Effector memory CD4-positive, alpha-beta T cell (primary cell): ENCODE measurements around the gene SYT1.

ENCODE experiments used
- DNase-seq, 3 donors: peaks; one replicate each; pipeline ENCODE4 v3.0.0-alpha.2; 2020
- H3K27ac ChIP-seq: 2 replicates; pipeline ENCODE4 v1.7.0; 2013; ENCODE audit warnings: mild to moderate bottlenecking, low read length, moderate library complexity; ENCODE audit not compliant: insufficient read depth, poor library complexity, severe bottlenecking
- H3K27me3 ChIP-seq: replicated peaks from 2 replicates; pipeline ENCODE4 v1.7.0; 2013; ENCODE audit warnings: mild to moderate bottlenecking, low read length; ENCODE audit not compliant: insufficient read depth, control insufficient read depth, poor library complexity, severe bottlenecking
- H3K36me3 ChIP-seq: 2 replicates; pipeline ENCODE4 v1.7.0; 2013; ENCODE audit warnings: mild to moderate bottlenecking, low read length, moderate library complexity; ENCODE audit not compliant: control insufficient read depth, insufficient read depth
- H3K4me1 ChIP-seq: 2 replicates; pipeline ENCODE4 v1.7.0; 2013; ENCODE audit warnings: low read length, mild to moderate bottlenecking; ENCODE audit not compliant: control insufficient read depth, insufficient read depth, poor library complexity, severe bottlenecking
- H3K4me3 ChIP-seq: 2 replicates; pipeline ENCODE4 v1.7.0; 2013; ENCODE audit warnings: low read length, low read depth, mild to moderate bottlenecking; ENCODE audit not compliant: insufficient read depth, poor library complexity, severe bottlenecking
- H3K9me3 ChIP-seq: 2 replicates; pipeline ENCODE4 v1.7.0; 2013; ENCODE audit warnings: mild to moderate bottlenecking, low read length, moderate library complexity; ENCODE audit not compliant: control insufficient read depth

The SYT1 gene

GRCh38 chr12:79067977-79068376 is 203.4 kb downstream of the SYT1 start:
- DNase-seq, result no peak
- Histone ChIP-seq H3K4me1 (no peaks in the 10 kb centered on the region), H3K9me3 (no peaks in the 10 kb centered on the region), H3K27me3 (no peaks in the 10 kb centered on the region), H3K27ac (no peak overlapping the region), H3K4me3 (no peak overlapping the region), H3K36me3 (no peaks in the 10 kb centered on the region)

DNA sequence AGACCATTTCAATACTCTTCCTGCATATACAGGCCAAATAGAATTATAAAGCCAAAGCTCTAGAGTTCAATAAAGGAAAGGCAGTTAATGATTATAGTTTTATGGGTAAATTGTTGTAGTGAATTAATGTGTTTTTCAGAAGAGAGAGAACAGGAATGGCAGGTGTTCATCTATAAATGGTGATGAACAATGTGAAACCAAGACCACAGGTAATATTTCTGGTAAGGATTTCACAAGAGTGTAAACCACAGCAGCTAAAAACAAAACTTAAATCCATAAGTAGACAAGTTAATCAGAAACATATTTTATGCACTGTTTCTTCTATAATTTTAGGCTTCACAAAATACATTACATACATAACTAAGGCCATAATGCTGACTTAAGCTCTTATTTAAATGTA is 204.4 kb downstream of the SYT1 start:
- Histone ChIP-seq H3K27me3 (no peaks in the 10 kb centered on the region), H3K4me3 (no peak overlapping the region), H3K9me3 (no peaks in the 10 kb centered on the region), H3K36me3 (no peaks in the 10 kb centered on the region), H3K4me1 (no peaks in the 10 kb centered on the region), H3K27ac (no peak overlapping the region)
- no peak for DNase-seq

DNA sequence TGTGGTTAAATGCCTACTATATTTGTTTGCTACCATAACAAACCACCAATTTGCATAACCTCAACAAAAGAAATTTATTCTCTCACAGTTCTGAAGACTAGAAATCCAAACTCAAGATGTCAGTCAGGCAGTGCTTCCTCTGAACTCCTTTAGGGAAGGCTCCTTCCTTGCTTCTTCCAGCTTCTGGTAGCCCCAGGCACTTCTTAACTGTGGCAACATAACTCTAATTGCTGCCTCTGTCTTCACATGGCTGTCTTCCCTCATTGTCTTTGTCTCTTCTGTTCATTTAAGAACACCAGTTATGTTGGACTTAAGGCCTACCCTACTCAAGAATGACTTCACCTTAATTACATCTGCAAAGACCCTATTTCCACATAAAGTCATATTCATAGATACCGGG is 206.9 kb downstream of the SYT1 start:
- no peak overlapping the region for H3K4me3 ChIP-seq
- H3K4me1 ChIP-seq, result no peaks in the 10 kb centered on the region
- DNase-seq, result no peak
- H3K9me3 ChIP-seq, result no peaks in the 10 kb centered on the region
- no peak overlapping the region for H3K27ac ChIP-seq
- H3K36me3 ChIP-seq, result no peaks in the 10 kb centered on the region
- H3K27me3 ChIP-seq, result no peaks in the 10 kb centered on the region

DNA sequence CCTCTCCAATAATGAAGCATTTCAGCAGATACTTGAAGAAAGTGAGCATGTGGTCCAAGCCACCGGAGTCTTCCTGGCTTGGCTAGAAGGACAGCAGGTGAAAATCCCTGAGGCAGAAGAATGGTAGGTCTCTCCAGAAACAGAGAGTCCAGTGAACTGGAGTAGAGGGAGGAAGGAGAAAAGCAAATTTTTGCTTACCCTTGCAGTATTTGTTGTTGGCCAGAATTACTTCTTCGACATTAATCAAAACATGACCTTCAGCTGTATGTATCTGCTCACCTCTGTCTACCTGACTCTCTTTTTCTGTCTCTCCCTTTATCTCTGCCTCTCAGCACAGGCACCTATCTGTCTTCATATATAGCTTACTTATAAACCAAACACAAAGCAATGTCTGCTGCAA is 208.9 kb downstream of the SYT1 start:
- no peak for DNase-seq
- H3K27me3 ChIP-seq, result no peaks in the 10 kb centered on the region

GRCh38 chr12:79082595-79082994 is 218.0 kb downstream of the SYT1 start:
- no peaks in the 10 kb centered on the region for H3K36me3 ChIP-seq
- H3K4me1 ChIP-seq, result no peaks in the 10 kb centered on the region
- H3K27ac ChIP-seq, result no peak overlapping the region
- no peak for DNase-seq
- H3K9me3 ChIP-seq, result no peaks in the 10 kb centered on the region
- H3K4me3 ChIP-seq, result no peak overlapping the region
- H3K27me3 ChIP-seq, result no peaks in the 10 kb centered on the region

More for the DNA sequence above, 208.9 kb downstream of the SYT1 start:
- Histone ChIP-seq H3K36me3 (no peaks in the 10 kb centered on the region), H3K4me1 (no peaks in the 10 kb centered on the region), H3K4me3 (no peak overlapping the region), H3K9me3 (no peaks in the 10 kb centered on the region), H3K27ac (no peak overlapping the region)

DNA sequence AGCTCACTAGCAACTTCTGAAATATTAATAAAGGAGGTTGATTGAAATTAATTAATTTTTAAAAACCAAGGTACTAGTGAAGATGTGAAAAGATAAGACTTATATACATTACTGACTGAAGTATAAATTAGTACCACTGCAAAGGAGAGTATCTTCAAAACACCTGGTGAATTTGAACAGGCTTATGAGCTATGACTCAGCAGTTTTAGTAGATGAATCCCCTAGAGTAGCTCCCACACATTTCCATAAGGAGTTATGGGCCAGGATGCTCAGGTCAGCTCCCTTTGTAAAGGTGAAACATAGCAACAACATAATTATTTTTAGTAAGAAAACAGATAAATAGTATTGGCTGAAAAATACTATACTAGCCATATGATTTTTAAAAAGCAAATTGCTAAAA is 218.6 kb downstream of the SYT1 start:
- no peaks in the 10 kb centered on the region for H3K4me1 ChIP-seq
- H3K27me3 ChIP-seq, result no peaks in the 10 kb centered on the region
- no peak for DNase-seq
- no peaks in the 10 kb centered on the region for H3K36me3 ChIP-seq
- H3K27ac ChIP-seq, result no peak overlapping the region
- no peaks in the 10 kb centered on the region for H3K9me3 ChIP-seq
- no peak overlapping the region for H3K4me3 ChIP-seq

- no peak overlapping the region for H3K27ac ChIP-seq
- no peak overlapping the region for H3K4me3 ChIP-seq
- H3K27me3 ChIP-seq, result no peaks in the 10 kb centered on the region
- DNase-seq, result no peak
- no peaks in the 10 kb centered on the region for H3K36me3 ChIP-seq
- H3K4me1 ChIP-seq, result no peaks in the 10 kb centered on the region
- H3K9me3 ChIP-seq, result no peaks in the 10 kb centered on the region
These were observed 220.6 kb downstream of the SYT1 start for GRCh38 chr12:79085106-79085682.

DNA sequence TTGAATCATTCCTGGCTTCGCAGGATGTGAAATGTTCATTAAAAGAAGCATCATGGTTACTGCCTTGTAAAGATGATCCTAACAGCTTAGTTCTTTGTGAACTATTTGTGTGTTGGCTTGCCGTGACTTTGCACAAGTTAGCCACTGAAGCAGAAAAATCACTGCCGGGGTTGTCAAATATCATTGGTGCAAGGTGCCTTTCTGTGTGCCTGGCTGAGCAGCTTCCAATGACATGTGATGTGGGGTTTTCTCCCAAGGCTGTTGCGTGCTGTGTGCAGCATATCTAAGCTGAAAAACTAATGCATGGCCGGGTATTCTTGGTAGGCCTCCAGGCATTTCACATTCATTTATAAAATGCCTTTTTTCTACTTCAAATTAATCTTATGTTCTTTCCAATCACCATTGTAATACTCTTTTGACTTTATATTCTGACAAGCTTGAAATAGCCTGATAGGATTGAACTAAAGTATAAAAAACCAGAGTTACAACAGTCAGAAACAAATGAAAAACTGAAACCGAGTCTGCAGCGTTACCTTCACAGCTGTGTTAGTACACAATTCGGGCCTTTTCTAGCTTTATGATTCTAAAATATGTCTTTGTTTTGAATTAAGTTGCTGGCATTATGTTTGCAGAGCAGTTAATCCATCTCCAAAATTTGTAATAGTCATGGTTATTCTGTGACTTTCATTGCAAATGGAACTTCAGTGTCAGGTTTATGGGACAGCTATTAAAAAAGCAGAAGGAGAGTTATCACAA is 222.1 kb downstream of the SYT1 start:
- Histone ChIP-seq H3K36me3 (no peaks in the 10 kb centered on the region), H3K4me3 (no peak overlapping the region), H3K9me3 (no peaks in the 10 kb centered on the region), H3K27ac (no peak overlapping the region), H3K4me1 (no peaks in the 10 kb centered on the region), H3K27me3 (no peaks in the 10 kb centered on the region)
- DNase-seq, result no peak

DNA sequence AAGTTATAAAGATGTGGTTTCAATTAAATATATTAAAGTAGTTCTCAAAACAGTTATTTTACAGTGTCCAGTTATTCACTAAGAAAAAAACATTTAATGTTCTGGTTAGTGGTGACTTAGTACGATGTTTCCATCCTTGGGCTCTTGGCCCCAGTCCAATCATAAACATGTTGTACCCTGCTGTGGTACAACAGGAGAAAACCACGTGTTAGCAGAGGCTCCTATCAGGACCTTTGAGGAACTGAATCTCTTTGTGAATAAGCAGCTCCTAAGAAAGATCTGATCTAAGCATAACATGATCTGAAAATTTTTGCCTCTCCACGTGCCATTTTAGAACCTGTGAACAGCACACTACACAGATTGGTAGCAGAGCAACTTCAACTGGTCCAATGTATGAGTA is 234.0 kb downstream of the SYT1 start:
- no peaks in the 10 kb centered on the region for H3K4me1 ChIP-seq
- no peaks in the 10 kb centered on the region for H3K9me3 ChIP-seq
- no peak overlapping the region for H3K4me3 ChIP-seq
- no peak overlapping the region for H3K27ac ChIP-seq
- no peaks in the 10 kb centered on the region for H3K27me3 ChIP-seq
- no peak for DNase-seq
- no peaks in the 10 kb centered on the region for H3K36me3 ChIP-seq

GRCh38 chr12:79108962-79109361 is 244.4 kb downstream of the SYT1 start:
- Histone ChIP-seq H3K36me3 (no peaks in the 10 kb centered on the region), H3K27me3 (no peaks in the 10 kb centered on the region), H3K27ac (no peak overlapping the region), H3K9me3 (no peaks in the 10 kb centered on the region), H3K4me1 (no peaks in the 10 kb centered on the region), H3K4me3 (no peak overlapping the region)
- DNase-seq, result no peak
